CD4-positive, alpha-beta T cell treated with Interleukin-17A for 4 hours (primary cell): ENCODE measurements around the gene MUC20.
"Not testable (repeated sequence)": the region's sequence is repeated elsewhere in the genome, so short reads cannot be mapped to it uniquely, and the experiment has no call there.

ENCODE experiments used
- DNase-seq: peaks from one replicate; pipeline ENCODE4 v3.0.0-alpha.2; 2020; ENCODE audit warnings: mixed read lengths

The MUC20 gene

GRCh38 chr3:195693428-195694216 lies 27.2 kb upstream of the MUC20 start:
- no peak for DNase-seq

DNA sequence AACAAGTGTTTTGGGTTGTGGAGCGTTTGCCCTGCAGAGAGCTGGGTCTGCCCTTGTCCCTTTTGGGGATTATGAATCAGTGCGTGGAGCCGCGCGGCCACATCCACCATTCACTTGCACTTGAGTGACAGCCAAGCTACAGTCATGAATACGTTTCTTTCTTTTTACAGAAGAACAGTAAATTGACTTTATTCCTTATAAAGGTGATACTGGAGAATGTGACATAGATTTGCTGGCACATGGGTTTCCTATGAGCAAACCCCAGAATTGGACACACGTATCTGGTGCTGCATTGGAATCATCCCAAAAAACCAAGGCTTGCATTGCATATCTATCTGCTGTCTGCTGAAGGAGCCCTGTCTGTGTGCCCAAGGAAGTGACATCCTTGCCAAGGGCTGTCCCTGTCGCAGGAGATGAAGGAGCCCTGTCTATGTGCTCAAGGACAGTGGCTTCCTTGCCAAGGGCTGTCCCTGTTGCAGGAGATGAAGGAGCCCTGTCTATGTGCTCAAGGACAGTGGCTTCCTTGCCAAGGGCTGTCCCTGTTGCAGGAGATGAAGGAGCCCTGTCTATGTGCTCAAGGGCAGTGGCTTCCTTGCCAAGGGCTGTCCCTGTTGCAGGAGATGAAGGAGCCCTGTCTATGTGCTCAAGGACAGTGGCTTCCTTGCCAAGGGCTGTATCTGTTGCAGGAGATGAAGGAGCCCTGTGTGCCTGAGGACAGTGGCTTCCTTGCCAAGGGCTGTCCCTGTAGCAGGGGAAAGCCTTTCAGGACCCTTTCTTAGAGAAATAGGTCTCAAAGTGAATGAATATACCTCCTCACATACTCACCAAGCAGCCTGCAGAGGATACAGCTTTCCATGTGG lies 26.3 kb upstream of the MUC20 start:
- not testable (repeated sequence) for DNase-seq

DNA sequence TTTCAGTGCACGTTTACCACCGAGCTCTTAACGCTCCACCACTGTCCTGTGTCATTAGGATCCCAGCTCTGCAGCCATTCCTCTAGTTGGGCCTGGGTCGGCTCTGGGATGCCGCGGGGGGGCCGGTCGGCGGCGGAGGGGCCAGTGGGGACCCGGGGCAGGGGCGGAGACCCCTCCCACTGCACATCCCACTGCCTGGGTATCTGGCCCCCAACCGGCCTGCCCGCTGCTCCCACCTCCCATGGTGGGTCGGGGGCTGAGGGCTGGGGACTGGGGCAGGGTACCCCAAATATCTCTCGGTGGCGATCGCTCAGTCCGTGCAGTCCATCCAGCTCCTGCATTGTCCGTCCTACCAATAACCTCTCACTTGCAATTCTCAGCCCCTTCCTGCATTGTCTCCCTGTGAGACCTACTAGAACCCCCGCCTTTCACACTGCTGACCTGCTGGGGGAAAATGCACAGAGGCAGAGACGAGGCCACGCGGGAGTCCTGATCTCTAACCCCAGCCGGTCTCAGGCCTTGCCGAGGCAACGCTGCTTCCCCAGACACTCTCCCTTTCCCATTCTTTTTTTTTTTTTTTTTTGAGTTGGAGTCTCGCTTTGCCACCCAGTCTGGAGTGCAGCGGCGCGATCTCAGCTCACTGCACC lies 24.0 kb upstream of the MUC20 start:
- no peak for DNase-seq

DNA sequence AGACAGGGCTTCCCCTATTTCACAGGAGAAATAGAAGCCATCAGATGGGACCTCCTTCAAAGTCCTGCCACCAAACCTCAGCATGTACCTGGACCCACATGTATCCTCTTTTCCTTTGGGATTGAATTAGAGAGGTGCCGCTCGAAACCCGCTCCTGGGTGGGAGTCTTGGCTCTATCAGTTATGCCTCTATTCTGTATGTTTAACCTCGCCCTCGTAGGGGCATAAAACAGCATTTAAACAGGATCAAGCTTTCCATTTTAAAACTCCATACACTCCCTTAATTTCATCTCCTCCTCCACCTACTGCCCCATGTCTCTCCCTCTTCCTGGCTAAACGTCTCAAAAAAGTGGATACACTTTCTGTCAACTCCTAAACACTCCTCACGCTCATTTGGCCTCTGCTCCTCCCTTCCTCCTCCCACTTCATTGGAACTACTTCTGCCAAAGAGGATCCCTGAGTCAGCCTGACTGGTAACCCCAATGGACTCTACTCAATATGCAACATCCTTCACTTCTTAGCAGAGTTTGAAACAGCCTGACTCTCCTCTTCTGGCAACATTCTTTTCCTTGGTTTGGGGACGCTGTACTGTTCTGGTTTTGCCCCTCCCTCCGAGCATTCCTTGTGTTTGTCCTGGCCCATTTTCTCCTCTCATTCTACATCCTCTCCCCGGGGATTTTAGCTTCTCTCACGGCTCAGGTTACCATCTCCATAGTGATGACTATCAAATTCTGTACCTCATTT lies 23.0 kb upstream of the MUC20 start:
- no peak for DNase-seq

DNA sequence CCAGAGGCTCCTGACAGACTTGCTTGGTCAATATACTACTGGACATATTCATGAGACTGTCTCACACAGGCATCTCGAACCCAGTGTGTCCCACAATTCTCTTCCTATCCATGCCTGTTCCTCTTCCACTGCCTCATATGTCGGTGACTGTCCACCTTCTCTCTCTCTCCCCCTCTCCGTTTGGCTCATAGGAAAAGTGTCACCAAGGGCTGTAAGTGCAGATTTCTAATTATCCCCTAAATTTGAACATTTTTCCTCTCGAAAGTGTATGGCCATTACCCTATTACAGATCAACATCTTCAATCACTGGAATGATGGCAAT lies 22.5 kb upstream of the MUC20 start:
- no peak for DNase-seq

DNA sequence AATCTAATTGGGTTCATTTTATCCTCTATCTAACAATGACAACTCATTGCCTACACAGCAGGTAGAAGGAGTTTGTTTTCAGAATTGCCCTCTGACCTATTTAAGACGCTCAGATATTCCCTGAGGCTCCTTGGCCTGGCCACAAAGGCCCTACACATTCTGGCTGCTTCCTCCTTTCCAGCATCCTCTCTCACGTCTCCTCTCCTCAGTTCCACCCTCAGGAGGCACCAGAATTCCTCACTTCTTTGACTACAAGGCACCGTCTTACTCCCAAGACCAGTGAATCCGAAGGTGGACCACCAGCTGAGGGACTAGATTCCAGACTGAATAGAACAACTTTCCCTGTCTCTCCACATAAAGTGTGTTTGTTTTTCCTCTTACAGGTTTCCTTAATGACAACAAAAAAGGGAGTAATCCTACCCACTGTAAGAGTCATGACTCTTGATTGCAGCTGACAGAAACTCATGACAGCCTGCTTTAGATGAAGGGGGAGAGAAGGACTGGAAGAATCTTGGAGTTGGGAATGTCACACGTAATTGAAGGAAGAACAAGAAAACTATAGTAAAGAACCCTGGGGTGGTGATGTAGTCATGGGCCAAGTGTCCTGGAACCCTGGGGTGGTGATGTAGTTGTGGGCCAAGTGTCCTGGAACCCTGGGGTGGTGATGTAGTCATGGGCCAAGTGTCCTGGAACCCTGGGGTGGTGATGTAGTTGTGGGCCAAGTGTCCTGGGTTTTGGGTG lies 22.0 kb upstream of the MUC20 start:
- DNase-seq: no peak

GRCh38 chr3:195699388-195699771 lies 21.4 kb upstream of the MUC20 start:
- DNase-seq: no peak

- DNase-seq: no peak
Measured at GRCh38 chr3:195699860-195700259, 20.9 kb upstream of the MUC20 start.

DNA sequence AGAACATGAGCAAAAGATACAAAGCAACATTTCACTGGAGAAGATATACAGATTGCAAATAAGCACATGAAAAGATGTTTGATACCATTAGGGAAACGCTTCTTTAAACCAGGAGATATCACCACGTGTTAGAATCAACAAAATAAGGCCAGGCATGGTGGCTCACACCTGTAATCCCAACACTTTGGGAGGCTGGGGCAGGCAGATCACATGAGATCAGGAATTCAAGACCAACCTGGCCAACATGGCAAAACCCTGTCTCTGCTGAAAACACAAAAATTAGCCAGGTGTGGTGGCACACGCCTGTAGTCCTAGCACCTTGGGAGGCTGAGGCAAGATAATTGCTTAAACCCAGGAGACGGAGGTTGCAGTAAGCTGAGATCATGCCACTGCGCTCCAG lies 20.5 kb upstream of the MUC20 start:
- no peak for DNase-seq

DNA sequence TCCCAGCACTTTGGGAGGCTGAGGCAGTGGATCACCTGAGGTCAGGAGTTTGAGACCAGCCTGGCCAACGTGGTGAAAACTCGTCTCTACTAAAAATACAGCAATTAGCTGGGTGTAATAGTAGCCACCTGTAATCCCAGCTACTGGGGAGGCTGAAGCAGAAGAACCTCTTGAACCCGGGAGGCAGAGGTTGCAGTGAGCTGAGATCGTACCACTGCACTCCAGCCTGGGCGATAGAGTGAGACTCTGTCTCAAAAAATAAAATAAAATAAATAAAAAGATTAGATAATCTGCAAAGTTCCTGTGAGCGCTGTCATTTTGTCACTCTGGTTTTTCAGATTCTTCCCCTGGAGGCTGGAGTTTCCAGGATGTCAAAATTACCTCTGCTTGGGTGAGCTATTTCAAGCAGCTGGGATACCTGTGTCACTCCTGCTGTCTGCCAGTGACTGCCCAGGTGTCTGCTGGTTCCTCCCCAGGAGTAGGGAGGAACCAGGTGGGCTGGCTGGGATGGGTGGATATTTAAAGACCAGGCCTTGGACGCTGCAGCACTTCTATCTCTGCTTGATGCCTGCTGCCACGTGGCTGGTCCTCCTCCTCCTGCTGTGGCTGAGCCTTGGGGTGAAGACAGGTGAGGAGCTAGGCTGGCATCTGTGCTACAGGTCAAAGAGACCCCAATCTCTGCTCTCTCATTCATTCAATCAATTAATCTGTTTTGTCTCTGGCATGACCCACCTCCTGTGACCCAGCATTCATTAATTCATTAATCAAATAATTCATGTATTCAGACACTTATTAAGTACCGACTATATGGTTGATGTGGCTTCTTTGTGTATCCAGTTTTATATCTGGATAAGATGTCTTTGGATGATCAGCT lies 19.5 kb upstream of the MUC20 start:
- no peak for DNase-seq

DNA sequence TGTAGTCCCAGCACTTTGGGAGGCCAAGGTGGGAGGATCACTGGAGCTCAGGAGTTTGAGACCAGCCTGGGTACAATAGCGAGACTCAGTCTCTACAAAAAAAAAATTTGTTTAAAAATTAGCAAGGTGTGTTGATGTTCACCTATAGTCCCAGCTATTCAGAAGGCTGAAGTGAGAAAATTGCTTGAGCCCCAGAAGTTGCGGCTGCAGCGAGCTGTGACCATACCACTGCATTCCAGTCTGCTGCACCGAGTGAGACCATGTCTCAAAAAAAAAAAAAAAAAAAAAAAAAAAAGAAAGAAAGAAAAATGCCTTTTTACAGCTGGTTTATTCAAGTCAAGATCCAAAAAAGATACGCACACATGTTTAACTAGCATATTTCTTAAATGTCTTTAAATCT lies 17.0 kb upstream of the MUC20 start:
- no peak for DNase-seq

- no peak for DNase-seq
Measured at GRCh38 chr3:195704433-195704999, 16.3 kb upstream of the MUC20 start.

GRCh38 chr3:195705081-195705991 lies 15.4 kb upstream of the MUC20 start:
- DNase-seq: no peak

DNA sequence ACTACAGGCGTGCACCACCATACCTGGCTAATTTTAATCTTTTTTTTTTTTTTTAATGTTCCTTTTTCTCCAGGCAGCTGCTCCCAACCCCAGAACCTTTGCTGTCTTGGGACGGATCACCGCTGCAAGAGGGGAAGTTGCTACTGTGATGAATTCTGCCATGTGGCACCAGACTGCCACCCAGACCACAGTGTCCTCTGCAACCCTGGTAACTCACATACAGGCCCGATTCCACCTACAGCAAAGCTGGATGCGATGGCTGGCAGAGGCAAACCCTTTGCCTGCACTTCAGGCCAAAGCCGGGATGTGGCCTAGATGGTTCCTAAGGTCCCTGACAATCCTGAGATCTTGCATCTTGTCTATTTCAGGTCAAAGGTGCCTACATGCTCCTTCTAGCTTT lies 12.7 kb upstream of the MUC20 start:
- DNase-seq: no peak

DNA sequence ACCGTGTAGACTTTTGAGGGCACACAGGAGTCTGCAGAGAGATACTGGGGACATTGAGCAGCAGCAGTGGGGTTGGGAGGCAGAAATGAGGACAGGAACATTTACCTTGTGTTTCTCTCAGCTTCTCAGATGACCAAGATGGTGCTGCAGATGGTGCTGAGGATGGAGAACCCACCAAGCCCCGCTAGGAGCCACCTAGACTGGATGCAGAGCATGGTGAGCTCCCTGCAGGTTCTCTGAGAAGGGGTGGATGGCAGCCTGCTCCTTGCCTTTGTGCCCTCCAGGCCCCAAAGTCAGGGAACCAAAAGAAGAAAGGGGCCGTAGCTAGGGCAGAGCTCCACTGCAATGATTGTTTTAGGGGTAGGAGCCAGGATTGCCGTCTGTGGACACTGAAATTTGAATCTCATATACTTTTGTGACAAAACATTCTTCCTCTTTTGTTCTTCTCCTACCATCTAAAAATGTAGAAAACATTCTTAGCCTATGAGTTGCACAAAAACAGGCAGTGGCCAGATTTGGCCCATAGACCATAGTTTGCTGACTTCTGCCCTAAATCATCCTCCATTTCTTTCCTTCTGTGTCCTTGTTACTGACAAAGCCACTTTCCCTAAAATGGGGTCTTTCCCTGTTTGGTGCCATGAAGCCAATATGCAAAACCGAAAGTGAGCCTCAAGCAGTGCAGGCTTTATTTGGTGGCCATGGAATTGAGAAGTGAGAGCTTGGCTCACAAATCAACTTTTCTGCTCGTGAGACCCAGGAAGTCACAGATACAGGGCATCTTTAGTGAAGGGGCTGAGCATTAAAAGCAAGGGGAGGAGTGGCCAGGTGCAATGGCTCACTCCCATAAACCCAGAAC lies 11.9 kb upstream of the MUC20 start:
- no peak for DNase-seq

DNA sequence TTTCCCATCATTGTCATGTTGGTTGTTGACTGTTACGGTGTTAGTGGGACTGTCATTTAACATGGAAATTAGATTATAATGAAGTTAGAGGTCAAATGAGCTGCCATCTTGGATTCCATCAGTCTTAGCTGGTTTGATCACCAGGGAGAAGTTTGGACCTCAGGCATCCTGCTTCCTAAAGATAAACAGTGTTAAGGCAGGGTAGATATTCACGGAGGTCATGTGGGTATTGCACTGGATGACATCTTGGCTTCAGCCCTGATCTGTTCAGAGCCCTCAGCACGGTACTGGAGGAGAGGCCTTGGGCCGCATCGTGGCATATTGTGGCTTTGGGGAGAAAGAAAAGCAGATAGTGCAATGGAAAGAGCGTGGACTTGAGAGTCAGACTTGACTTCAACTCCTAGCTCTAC lies 11.1 kb upstream of the MUC20 start:
- DNase-seq: no peak

GRCh38 chr3:195710126-195710905 lies 10.5 kb upstream of the MUC20 start:
- not testable (repeated sequence) for DNase-seq
